ENCODE data around the gene PRUNE2. TPM values are rescaled to one million over a fixed set of nuclear protein-coding genes. Genes with fewer than 3 reads are reported as not detected.

PRUNE2 gene
- total RNA-seq, 1 donor = 14.7 TPM

- no peak overlapping the region for H3K4me3 ChIP-seq (ENCODE audit: low read depth, low read length)
- DNase-seq (ENCODE audit: low read depth) = no peak
- TF ChIP-seq CTCF (IDR thresholded peaks at IDR 0.05; ENCODE audit: insufficient read depth, low read length) = no peak
Observed at GRCh38 chr9:76901801-76902200, 4.1 kb downstream of the PRUNE2 start.

GRCh38 chr9:76900884-76901440 lies 5.0 kb downstream of the PRUNE2 start:
- no peak overlapping the region for H3K4me3 ChIP-seq (ENCODE audit: low read depth, low read length)
- no peak for TF ChIP-seq CTCF (IDR thresholded peaks at IDR 0.05; ENCODE audit: insufficient read depth, low read length)
- DNase-seq (ENCODE audit: low read depth) = no peak

GRCh38 chr9:76898786-76899185 lies 7.1 kb downstream of the PRUNE2 start:
- no peak for DNase-seq (ENCODE audit: low read depth)
- no peak for TF ChIP-seq CTCF (IDR thresholded peaks at IDR 0.05; ENCODE audit: insufficient read depth, low read length)
- no peak overlapping the region for H3K4me3 ChIP-seq (ENCODE audit: low read depth, low read length)

- TF ChIP-seq CTCF (IDR thresholded peaks at IDR 0.05; ENCODE audit: insufficient read depth, low read length) = no peak
- no peak for DNase-seq (ENCODE audit: low read depth)
- H3K4me3 ChIP-seq (ENCODE audit: low read depth, low read length) = no peak overlapping the region
Observed at GRCh38 chr9:76897804-76898525, 7.9 kb downstream of the PRUNE2 start.

GRCh38 chr9:76896035-76896434 lies 9.9 kb downstream of the PRUNE2 start:
- DNase-seq (ENCODE audit: low read depth) = no peak
- H3K4me3 ChIP-seq (ENCODE audit: low read depth, low read length) = no peak overlapping the region
- TF ChIP-seq CTCF (IDR thresholded peaks at IDR 0.05; ENCODE audit: insufficient read depth, low read length) = no peak

- DNase-seq (ENCODE audit: low read depth) = peak; percentile 64
- no peak for TF ChIP-seq CTCF (IDR thresholded peaks at IDR 0.05; ENCODE audit: insufficient read depth, low read length)
Observed at GRCh38 chr9:76895186-76895585, 10.7 kb downstream of the PRUNE2 start.

More at GRCh38 chr9:76895186-76895585, 10.7 kb downstream of the PRUNE2 start:
- H3K4me3 ChIP-seq (ENCODE audit: low read depth, low read length) = no peak overlapping the region

Measured in fibroblast of the aortic adventitia (primary cell).